Panc1 (cell line): ENCODE measurements around the gene DCC. TPM values are rescaled to one million over a fixed set of nuclear protein-coding genes. Genes with fewer than 3 reads are reported as not detected.

Experiments
- ATAC-seq: fragments of 200-7000 bp; cut with Tn5 transposase; 2 replicates; pipeline ENCODE4 v1.9.1; 2020; ENCODE audit warnings: mild to moderate bottlenecking, moderate library complexity
- BruUV-seq: library from RNA; stranded (reverse); fragments of 400-500 nt; replicated peaks from 2 replicates; lab custom pipeline; 2021; lab: Mats Ljungman, UMichigan
- CTCF ChIA-PET: fragments of 300-600 bp; sonication (Branson Sonifier 250); formaldehyde crosslinking; loops from one replicate; lab custom pipeline; 2022; ENCODE audit warnings: antibody characterized with exemption; lab: Charles Lee
- POLR2A ChIA-PET: fragments of 300-600 bp; sonication (Branson Sonifier 250); formaldehyde crosslinking; loops from one replicate; lab custom pipeline; 2022; ENCODE audit warnings: antibody characterized with exemption; lab: Charles Lee
- DNase-seq: peaks from one replicate; pipeline ENCODE4 v3.0.0-alpha.2; 2010; ENCODE audit warnings: low read depth, low spot score
- H3K27ac ChIP-seq: 2 replicates; pipeline ENCODE4 v1.5.1; 2011; ENCODE audit warnings: mild to moderate bottlenecking, low read length, inconsistent platforms
- H3K27me3 ChIP-seq: fragments of 200-500 bp; sonication (Bioruptor generic); 2 replicates; pipeline ENCODE4 v1.6.0; 2014; ENCODE audit warnings: low read length, inconsistent platforms; ENCODE audit not compliant: control insufficient read depth, insufficient read depth
- H3K36me3 ChIP-seq: fragments of 200-500 bp; sonication (Bioruptor generic); 2 replicates; pipeline ENCODE4 v1.5.1; 2014; ENCODE audit warnings: inconsistent platforms, mild to moderate bottlenecking, low read length, moderate library complexity; ENCODE audit not compliant: control insufficient read depth, insufficient read depth
- H3K4me1 ChIP-seq: 2 replicates; pipeline ENCODE4 v1.5.1; 2011; ENCODE audit warnings: inconsistent platforms, mild to moderate bottlenecking, low read length, moderate library complexity; ENCODE audit not compliant: control insufficient read depth, insufficient read depth
- H3K4me3 ChIP-seq, 2 experiments: 2 replicates each; pipeline ENCODE4 v1.5.1; 2011 to 2012; ENCODE audit warnings: low read depth in 2 of 2, low read length in 2 of 2, mild to moderate bottlenecking in 2 of 2, inconsistent platforms in 1 of 2, moderate library complexity in 1 of 2
- H3K9me3 ChIP-seq: fragments of 200-500 bp; sonication (Bioruptor generic); 2 replicates; pipeline ENCODE4 v1.5.1; 2014; ENCODE audit warnings: low read depth, mild to moderate bottlenecking, inconsistent platforms, low read length, moderate library complexity; ENCODE audit not compliant: control insufficient read depth, insufficient read depth
- POLR2AphosphoS5 ChIP-seq: IDR thresholded peaks from 2 replicates; pipeline ENCODE4 v1.6.1; 2012; ENCODE audit warnings: mild to moderate bottlenecking, low read depth, low read length, moderate library complexity
- SIN3A ChIP-seq: IDR thresholded peaks from 2 replicates; pipeline ENCODE4 v1.6.1; 2012; ENCODE audit warnings: low read depth, mild to moderate bottlenecking, low read length, moderate library complexity, borderline replicate concordance; ENCODE audit not compliant: insufficient read depth
- TCF7L2 ChIP-seq: IDR thresholded peaks from 2 replicates; pipeline ENCODE4 v1.6.1; 2011; ENCODE audit warnings: mild to moderate bottlenecking, low read depth, low read length, inconsistent platforms
- in situ Hi-C: cut with HindIII; loops from 2 replicates; pipeline ENCODE4 v1.10.0; 2016; ENCODE audit warnings: low sequenced_read_pairs, low pct_unique_long_range_greater_than_20kb
- intact Hi-C: fragments of 100-400 bp; cut with micrococcal nuclease; formaldehyde crosslinking; loops from one replicate; pipeline ENCODE4 v1.10.0; 2022; ENCODE audit not compliant: unreplicated experiment
- total RNA-seq: library from RNA; stranded (reverse); gene quantifications from one replicate; pipeline ENCODE4 v1.2.1, GENCODE V29; 2021; ENCODE audit not compliant: unreplicated experiment
- TF ChIP-seq, protein P1 (sequence below): fragments of 450-650 bp; IDR thresholded peaks from 2 replicates; pipeline ENCODE4 v1.5.1; 2017; ENCODE audit warnings: mild to moderate bottlenecking
- TF ChIP-seq, protein P2 (sequence below), 2 experiments: IDR thresholded peaks; 2 replicates each; pipeline ENCODE4 v1.6.1; 2011 to 2012; ENCODE audit warnings: low read depth in 2 of 2, control low read depth in 1 of 2, low read length in 1 of 2, mild to moderate bottlenecking in 1 of 2, moderate library complexity in 1 of 2; ENCODE audit not compliant: insufficient read depth in 1 of 2

The DCC gene
- total RNA-seq, 1 experiment from 2014 or later: not detected

DNA sequence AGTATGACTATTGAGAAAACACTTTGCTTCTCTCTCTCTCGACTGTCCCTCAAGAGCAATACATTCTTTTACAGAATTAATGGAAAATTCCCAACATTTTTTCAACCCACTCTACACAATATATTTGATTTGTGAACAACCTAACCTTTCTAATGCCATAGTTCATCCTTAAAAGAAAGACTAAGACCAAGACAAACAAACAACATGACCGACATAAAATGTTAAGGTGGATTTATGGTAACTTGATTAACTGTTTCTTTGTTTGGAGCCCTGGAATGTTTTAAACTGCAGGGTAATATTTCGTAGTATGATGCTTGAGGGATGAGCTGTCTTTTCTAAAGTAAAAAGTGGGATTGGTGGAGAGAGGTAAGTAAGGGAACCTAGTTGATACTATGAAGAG, 1146.3 kb downstream of the DCC start:
- no peaks in the 10 kb centered on the region for H3K4me1 ChIP-seq
- no TSS peak for BruUV-seq
- in situ Hi-C loops: no loop called here
- intact Hi-C loops: no loop called here
- TF ChIP-seq POLR2AphosphoS5 (no peak), SIN3A (no peak), TCF7L2 (no peak)
- TF ChIP-seq, protein P1, sequence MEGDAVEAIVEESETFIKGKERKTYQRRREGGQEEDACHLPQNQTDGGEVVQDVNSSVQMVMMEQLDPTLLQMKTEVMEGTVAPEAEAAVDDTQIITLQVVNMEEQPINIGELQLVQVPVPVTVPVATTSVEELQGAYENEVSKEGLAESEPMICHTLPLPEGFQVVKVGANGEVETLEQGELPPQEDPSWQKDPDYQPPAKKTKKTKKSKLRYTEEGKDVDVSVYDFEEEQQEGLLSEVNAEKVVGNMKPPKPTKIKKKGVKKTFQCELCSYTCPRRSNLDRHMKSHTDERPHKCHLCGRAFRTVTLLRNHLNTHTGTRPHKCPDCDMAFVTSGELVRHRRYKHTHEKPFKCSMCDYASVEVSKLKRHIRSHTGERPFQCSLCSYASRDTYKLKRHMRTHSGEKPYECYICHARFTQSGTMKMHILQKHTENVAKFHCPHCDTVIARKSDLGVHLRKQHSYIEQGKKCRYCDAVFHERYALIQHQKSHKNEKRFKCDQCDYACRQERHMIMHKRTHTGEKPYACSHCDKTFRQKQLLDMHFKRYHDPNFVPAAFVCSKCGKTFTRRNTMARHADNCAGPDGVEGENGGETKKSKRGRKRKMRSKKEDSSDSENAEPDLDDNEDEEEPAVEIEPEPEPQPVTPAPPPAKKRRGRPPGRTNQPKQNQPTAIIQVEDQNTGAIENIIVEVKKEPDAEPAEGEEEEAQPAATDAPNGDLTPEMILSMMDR: no peak
- TF ChIP-seq, protein P2, sequence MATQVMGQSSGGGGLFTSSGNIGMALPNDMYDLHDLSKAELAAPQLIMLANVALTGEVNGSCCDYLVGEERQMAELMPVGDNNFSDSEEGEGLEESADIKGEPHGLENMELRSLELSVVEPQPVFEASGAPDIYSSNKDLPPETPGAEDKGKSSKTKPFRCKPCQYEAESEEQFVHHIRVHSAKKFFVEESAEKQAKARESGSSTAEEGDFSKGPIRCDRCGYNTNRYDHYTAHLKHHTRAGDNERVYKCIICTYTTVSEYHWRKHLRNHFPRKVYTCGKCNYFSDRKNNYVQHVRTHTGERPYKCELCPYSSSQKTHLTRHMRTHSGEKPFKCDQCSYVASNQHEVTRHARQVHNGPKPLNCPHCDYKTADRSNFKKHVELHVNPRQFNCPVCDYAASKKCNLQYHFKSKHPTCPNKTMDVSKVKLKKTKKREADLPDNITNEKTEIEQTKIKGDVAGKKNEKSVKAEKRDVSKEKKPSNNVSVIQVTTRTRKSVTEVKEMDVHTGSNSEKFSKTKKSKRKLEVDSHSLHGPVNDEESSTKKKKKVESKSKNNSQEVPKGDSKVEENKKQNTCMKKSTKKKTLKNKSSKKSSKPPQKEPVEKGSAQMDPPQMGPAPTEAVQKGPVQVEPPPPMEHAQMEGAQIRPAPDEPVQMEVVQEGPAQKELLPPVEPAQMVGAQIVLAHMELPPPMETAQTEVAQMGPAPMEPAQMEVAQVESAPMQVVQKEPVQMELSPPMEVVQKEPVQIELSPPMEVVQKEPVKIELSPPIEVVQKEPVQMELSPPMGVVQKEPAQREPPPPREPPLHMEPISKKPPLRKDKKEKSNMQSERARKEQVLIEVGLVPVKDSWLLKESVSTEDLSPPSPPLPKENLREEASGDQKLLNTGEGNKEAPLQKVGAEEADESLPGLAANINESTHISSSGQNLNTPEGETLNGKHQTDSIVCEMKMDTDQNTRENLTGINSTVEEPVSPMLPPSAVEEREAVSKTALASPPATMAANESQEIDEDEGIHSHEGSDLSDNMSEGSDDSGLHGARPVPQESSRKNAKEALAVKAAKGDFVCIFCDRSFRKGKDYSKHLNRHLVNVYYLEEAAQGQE (IDR thresholded peaks at IDR 0.05; ENCODE audit: insufficient read depth in 1 of 2, low read depth in 2 of 2, low read length in 1 of 2): no peak
- H3K4me3 ChIP-seq: no peak overlapping the region
- H3K9me3 ChIP-seq: no peaks in the 10 kb centered on the region
- no peaks in the 10 kb centered on the region for H3K27me3 ChIP-seq
- ATAC-seq: no peak
- no peak overlapping the region for H3K27ac ChIP-seq
- DNase-seq: no peak
- CTCF ChIA-PET: no interaction called here
- POLR2A ChIA-PET: no interaction called here
- H3K36me3 ChIP-seq: no peaks in the 10 kb centered on the region

DNA sequence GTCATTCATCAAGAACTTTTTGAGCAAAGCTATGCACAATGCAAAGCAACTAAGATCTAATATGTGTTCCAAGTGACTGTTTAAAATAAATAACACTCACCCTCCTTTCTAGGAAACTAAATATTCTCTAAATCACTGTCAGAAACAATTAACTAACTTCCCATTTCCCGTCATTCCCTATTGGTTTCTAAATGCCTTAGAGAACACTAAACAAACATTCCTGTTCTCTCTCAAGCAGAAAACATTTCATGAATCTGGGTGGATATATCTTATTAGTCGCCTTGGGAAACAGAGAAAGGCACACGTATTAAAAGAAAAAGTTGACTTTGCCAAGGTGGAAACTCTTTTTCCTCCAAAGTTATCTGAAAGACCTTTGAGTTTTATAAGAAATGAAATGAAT, 1149.3 kb downstream of the DCC start:
- CTCF ChIA-PET: no interaction called here
- BruUV-seq: no TSS peak

More for the DNA sequence above, 1149.3 kb downstream of the DCC start:
- H3K4me3 ChIP-seq: no peak overlapping the region
- TF ChIP-seq, protein P1: no peak
- TF ChIP-seq, protein P2 (IDR thresholded peaks at IDR 0.05; ENCODE audit: insufficient read depth in 1 of 2, low read depth in 2 of 2, low read length in 1 of 2): no peak
- TF ChIP-seq POLR2AphosphoS5 (no peak), SIN3A (no peak), TCF7L2 (no peak)
- H3K27me3 ChIP-seq: no peaks in the 10 kb centered on the region
- DNase-seq (no peak), ATAC-seq (no peak)
- intact Hi-C loops (no loop called here), in situ Hi-C loops (no loop called here)
- H3K4me1 ChIP-seq: no peaks in the 10 kb centered on the region
- POLR2A ChIA-PET: no interaction called here
- no peak overlapping the region for H3K27ac ChIP-seq
- no peaks in the 10 kb centered on the region for H3K9me3 ChIP-seq
- H3K36me3 ChIP-seq: no peaks in the 10 kb centered on the region
